Upper lobe of left lung (tissue), 4 donors: ENCODE data around the gene HSPA4L.

Experiments
- EP300 ChIP-seq, 4 donors: sonication (generic); formaldehyde crosslinking; IDR thresholded peaks; one replicate each; pipeline ENCODE4 v1.5.1; 2017; ENCODE audit warnings: antibody characterized with exemption in 4 of 4, control low read depth in 2 of 4
- POLR2A ChIP-seq, 4 donors: fragments of 450-650 bp; IDR thresholded peaks; one replicate each; pipeline ENCODE4 v1.5.1; 2016 to 2017; ENCODE audit warnings: antibody characterized with exemption in 4 of 4, mild to moderate bottlenecking in 2 of 4
- POLR2AphosphoS5 ChIP-seq, 2 donors: sonication (generic); formaldehyde crosslinking; IDR thresholded peaks; one replicate each; pipeline ENCODE4 v1.5.1; 2017; ENCODE audit warnings: antibody characterized with exemption in 2 of 2
- TF ChIP-seq, protein P1 (sequence below), 6 experiments: fragments of 450-650 bp in 4 of 6; fragments of 200-600 bp in 2 of 6; sonication (generic) in 2 of 6; IDR thresholded peaks; one replicate each; pipeline ENCODE4 v1.5.1; 2016 to 2019; ENCODE audit warnings: antibody characterized with exemption in 6 of 6

DNA sequence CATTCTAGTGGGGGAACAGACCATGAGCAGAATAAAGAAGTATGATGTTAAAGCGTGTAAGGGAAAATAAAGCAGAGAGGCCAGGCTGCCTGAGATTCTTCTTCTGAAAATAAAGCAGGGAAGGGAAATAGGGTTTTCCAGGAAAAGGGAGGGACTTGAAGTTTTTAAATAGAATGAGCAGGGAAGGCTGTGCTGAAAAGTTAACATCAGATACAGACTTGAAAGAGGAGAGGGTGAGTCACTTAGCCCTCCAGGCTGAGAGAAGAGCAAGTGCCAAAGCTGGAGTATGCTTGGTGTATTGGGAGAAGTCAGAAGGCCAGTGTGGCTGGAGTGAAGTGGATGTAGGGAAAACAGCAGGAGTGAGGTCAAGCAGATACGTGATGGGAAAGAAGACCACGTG, 88.6 kb downstream of the HSPA4L start:
- TF ChIP-seq, protein P1, sequence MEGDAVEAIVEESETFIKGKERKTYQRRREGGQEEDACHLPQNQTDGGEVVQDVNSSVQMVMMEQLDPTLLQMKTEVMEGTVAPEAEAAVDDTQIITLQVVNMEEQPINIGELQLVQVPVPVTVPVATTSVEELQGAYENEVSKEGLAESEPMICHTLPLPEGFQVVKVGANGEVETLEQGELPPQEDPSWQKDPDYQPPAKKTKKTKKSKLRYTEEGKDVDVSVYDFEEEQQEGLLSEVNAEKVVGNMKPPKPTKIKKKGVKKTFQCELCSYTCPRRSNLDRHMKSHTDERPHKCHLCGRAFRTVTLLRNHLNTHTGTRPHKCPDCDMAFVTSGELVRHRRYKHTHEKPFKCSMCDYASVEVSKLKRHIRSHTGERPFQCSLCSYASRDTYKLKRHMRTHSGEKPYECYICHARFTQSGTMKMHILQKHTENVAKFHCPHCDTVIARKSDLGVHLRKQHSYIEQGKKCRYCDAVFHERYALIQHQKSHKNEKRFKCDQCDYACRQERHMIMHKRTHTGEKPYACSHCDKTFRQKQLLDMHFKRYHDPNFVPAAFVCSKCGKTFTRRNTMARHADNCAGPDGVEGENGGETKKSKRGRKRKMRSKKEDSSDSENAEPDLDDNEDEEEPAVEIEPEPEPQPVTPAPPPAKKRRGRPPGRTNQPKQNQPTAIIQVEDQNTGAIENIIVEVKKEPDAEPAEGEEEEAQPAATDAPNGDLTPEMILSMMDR (IDR thresholded peaks at IDR 0.05), result no peak
- TF ChIP-seq POLR2A (IDR thresholded peaks at IDR 0.05) (no peak), POLR2AphosphoS5 (IDR thresholded peaks at IDR 0.05) (no peak), EP300 (IDR thresholded peaks at IDR 0.05) (no peak)
